ENCODE measurements around the gene POLR1A. TPM values are rescaled to one million over a fixed set of nuclear protein-coding genes. Genes with fewer than 3 reads are reported as not detected.

The POLR1A gene
- total RNA-seq, result 10 to 100 TPM; 17.8 to 33.4 TPM
- long read RNA-seq, partial matches to known transcripts, result 4 of 9 reads
- long read RNA-seq, other reads (novel, unspliced or antisense), result 5 of 9 reads

DNA sequence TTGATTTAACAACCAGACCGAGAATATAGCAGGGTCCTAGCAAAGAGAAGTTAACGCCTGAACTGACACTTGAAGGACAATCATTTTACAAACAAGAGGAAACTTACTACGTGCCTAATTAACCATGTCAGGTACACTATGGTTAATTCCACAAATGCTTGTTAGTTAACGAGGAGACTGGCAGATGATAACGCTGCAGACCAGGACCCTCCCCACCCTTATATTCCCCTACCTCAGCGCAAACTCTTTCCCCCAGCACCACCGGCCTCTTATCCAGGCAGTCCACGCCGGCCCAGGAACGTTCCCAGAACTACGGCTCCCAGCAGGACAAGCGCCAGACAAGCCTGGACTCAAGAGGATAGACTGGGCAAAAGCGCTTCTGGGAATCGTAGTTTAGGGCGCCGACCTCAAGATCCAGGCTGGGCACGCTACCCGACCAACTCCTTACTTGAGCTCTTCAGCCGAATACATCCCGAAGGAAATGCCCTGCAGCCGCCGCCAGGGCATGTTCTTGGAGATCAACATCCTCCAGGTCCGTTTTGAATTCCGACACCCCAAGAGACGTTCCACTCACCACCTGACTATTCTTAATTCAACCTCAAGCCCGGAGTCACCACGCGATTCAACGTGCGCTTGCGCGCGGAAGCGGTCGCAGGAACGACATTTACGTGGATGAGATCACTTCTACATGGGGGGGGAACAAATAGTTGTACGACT lies at the start of gene POLR1A:
Gene POLR1A (minus strand): TSS at position 635 of the 717 bp plus-strand sequence. CDS start 110 bp downstream, at position 525.
- intact Hi-C loops (cut with DNase I), result no loop called here
- ATAC-seq (peak; percentile 97 to 98), DNase-seq (peak; percentile 92)

DNA sequence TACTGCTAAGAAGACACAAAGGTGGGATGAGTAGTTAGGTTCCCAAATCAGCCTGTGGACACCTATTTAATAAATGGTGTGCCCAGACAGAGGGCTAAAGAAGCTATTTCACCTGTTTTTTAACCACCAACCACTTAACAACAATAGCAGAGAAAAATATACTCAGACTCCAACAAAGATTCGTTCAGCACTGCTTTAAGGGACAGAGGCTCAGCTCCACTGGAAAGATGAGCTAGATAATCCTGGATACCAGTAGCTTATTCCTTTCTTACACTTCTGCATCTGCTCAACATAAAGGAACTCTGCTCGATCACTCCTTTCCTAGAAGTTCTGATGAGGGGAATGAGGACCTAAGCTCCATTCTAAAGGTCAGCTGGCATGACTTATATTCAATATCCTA lies 44.8 kb upstream of the POLR1A start:
- no peak for ATAC-seq
- no peak for DNase-seq
- intact Hi-C loops (cut with DNase I), result no loop called here

DNA sequence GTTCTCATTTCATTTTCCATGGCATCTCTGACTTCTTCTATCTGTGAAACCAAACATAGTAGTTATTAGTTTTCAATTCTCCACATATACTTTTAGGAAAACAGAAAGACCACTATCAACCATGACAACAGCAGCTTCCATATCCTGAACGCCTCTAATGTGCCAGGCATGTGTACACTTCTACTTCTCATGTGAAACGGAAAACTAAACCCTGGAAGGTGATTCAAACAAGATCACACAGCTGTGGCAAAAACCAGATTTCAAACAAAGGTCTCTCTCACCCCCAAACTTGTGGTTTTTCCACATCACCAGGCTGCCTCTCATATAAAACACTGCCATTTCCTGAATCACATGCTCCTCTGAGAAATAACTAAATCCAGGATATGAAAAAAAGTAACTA lies 42.1 kb upstream of the POLR1A start:
- ATAC-seq, result no peak
- no peak for DNase-seq
- intact Hi-C loops (cut with DNase I), result no loop called here

DNA sequence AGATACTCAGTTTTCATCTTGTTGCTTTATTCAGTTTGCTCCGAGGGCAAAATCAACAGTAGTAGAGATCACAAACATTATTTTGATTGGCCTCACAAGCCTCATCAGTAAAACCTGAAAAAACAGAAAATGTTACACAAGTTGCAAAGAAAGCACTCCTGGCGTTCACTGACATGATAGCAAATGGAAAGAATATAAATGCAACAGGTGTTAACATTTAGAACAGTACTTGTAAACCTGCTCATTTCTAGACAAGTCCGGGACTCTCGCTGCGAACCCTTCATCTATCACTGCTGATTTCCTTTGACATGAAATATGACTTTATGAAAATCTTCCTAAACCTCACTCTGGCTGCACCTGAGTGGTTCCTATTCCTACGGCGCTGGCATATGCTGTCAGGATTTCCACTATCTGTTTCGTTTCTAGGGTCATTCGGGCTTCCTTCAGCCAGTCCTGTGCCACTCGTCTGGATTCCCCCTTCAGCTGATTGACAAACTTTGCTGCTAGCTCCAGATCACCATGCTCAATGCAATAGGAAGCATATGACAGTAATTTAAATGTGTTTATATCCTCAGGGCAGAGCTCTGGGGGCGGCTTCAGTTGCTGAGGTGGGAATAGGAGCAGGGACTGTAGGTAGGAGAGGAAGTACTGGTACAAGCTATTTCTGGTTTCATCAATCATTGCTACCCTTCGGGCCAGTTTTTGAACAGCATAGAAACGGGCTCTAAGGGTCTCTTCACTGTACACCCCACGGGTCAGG lies 38.4 kb upstream of the POLR1A start:
- intact Hi-C loops (cut with DNase I), result no loop called here
- DNase-seq (no peak), ATAC-seq (no peak)

DNA sequence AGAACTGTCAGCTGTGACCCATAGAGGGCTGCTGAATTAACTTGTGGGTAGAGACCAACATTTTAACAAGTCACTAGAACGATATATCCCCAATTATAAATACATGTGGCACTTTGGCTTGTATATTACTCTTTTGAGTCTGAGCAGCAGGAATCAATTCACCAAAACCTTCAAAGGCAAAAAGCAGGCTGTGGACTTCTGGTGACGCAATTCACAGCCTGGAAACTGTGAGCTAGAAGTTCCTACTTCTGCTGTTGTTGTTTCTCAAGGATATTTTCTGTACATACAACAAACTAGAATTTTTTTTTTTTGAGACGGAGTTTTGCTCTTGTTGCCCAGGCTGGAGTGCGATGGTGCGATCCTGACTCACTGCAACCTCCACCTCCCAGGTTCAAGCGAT lies 37.6 kb upstream of the POLR1A start:
- intact Hi-C loops (cut with DNase I), result no loop called here
- no peak for DNase-seq
- no peak for ATAC-seq

DNA sequence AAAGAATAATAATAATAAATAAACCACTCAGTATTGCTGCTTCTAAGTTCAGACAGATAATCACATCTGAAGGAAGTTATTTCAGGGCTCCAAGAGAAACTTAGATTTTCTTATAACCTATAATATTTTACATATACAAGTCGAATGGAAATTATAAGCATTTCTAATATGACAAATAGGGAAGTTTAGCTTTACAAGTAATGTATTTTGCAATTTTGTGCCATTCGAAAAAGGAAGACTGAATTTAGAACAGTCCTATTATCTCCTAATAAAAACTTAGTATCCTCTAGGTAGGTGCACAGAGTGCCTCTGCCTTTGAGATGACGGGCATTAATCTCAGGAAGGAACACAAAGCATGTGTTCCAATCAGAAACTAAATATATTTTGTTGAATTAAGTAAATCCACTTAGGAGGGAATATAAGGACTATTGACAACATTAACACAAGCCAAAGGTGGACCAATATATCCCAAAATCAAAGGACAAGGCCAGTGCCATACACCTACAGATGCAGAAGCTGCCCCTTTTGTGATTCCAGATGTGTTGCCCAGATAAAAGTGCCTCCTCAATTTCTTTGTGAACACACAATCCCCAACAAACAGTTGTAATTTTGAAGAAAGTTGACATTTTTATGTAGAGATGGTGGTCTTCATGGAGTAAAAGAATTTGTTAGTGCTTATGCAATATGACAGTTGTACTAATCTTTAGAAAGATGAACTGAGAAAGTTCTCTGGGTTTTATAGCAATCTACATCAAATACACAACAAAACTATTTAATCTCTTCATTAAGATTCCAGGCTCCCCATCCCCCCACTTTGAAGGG lies 37.0 kb upstream of the POLR1A start:
- DNase-seq (no peak), ATAC-seq (no peak)
- intact Hi-C loops (cut with DNase I), result no loop called here

DNA sequence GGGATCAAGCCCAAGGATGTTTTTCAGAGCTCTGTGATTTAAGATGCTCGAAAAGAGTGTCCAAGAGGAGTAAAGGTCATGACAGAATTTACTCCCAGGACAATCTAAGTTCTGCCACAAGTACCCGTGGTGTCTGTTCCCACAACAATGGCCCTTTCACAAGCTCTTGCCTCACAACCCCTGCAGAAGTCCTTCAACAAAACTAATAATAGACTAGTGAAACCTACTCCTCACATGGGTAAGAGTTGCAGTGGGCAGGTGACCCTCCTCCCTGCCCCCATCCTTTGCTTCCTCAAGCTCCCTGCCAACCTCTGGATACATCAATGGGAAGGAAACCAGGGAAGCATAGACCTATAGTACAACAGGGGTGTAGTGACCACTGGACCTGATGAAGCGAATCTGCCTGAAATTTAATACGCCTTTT lies 35.3 kb upstream of the POLR1A start:
- intact Hi-C loops (cut with DNase I), result no loop called here
- ATAC-seq (no peak), DNase-seq (no peak)

DNA sequence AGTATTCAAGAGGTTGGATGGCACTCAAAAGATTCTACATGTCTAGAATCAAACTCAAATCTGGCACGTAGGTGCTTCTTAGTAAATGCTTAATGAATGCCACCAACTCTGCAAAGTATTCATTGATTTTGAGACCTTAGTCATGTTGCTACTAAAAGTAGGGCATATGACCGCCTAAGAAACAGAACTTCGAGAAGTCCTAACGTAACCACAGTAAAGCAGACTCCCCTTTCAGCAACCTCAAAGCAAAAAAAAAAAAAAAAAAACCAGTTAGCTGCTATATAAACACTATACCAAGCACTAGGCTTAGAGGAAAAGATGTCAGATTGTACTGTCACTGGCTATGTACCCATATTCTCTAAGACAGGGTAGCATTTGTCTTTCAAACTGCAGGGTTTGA lies 34.3 kb upstream of the POLR1A start:
- intact Hi-C loops (cut with DNase I), result no loop called here
- DNase-seq, result no peak
- no peak for ATAC-seq

DNA sequence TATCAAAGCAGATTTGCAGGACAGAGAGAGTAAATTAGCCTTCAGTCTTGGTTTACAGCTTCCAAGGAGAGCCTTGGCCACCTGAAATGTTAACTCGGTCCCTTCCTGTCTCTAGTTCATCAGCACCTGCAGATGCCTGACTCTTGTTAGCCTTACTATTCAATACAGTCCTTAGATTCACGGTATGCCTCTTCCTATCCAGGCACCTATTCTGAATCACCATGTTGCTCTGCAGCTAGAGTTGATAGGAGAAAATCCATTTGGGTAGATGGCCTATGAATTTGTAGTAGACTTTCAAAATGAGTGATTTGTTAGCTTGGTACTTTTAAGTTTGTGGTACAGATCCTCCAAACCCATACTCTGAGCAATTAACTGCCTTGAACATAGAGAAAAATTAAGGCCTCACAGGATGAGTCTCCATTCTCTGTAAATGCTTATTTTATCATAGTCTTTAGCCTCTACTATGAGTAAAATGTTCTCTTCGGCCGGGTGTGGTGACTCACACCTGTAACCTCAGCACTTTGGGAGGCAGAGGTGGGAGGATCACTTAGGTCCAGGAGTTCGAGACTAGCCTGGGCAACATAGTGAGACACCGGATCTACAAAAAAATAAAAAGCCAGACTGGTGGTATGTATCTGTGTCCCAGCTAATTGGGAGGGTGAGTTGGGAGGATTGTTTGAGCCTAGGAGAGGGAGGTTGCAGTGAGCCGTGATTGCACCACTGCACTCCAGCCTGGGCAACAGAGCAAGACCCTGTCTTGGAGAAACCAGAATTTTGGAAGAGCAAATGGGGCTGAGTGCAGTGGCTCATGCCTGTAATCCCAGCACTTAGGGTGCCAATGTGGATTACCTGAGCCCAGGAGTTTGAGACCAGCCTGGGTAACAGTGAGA lies 33.3 kb upstream of the POLR1A start:
- intact Hi-C loops (cut with DNase I), result no loop called here
- no peak for DNase-seq
- ATAC-seq, result no peak

DNA sequence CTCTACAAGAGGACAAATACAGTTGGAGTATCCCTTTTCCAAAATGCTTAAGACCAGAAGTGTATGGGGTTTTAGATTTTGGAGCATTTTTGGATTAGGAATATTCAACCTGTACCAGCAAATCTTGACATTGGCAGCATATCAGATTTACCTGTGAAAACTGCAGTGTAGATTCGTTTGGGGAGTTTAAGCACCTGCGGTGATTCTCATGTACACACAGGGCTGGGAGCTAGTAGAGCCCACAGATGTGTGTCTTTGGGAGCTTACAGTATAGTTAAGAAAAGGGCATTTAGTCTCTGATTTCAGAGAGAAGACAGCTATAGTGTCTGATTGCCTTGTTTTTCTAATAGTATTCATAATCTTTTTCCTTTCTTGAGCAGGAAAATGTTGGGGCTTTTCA lies 30.5 kb upstream of the POLR1A start:
- intact Hi-C loops (cut with DNase I), result no loop called here
- ATAC-seq, result no peak

DNA sequence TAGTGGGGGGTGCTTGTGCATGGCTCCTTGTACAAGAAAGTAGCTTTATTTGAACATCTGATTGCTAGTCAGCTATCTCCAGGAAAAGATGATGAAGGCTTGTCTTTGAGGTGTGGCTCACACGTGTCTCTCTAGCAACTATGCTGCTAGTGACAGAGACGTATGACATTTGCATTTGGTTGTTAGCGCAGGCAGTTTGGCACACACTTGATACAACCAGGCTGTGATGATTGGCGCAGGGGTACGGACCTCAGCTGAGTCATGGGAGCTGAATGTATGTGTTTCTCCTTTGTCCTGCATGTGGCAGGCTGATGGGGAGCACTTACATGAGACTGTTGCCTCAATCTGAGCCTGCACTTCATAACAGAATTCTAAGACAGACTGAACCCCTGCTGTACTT lies 30.0 kb upstream of the POLR1A start:
- intact Hi-C loops (cut with DNase I), result no loop called here
- no peak for DNase-seq
- no peak for ATAC-seq

More for the DNA sequence above, 30.5 kb upstream of the POLR1A start:
- DNase-seq, result no peak

DNA sequence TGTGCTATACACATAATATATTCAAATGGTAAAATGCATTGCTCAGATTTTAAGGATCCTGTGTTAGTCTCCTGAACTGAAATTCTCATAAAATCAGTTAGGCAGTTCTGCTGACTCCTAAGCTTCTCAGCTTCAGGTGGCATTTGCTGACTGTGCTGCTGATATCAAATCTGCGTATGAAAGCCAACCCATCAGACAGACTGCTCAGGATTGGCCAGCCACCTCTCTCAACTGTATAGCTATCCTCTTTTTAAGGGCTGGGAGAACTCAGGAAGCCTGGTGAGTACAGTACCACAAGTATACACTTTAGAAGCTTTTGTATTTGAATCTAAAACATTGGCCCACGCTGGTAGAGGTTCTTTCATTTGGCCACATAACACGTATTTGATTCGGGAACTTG lies 29.0 kb upstream of the POLR1A start:
- ATAC-seq, result no peak
- no peak for DNase-seq
- intact Hi-C loops (cut with DNase I), result loop anchor here in 1 of 2 donors (5.0 kb wide), 1 partner anchor 38 kb away; no protein-coding TSS in a partner anchor

DNA sequence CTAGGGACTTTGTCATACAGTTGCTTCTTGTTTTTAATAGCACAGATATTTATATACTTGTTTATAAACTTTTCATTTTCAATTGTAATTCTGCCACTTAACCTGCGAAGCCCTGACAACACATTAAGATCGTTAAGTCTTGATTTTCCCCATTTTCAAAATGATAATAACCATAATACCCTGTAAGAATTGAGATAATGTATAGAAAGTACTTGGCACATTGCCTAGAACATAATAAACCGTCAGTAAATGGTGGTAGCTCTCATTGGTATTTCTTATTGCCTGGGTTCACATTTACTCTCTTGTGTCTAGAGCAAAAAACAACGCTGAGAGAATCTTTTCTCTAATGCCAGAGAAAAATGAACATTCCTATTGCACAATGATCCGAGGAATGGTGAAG lies 19.0 kb upstream of the POLR1A start:
- intact Hi-C loops (cut with DNase I), result loop anchor here (5.0 kb wide), 1 partner anchor 38 kb away; no protein-coding TSS in a partner anchor
- DNase-seq, result no peak
- no peak for ATAC-seq

DNA sequence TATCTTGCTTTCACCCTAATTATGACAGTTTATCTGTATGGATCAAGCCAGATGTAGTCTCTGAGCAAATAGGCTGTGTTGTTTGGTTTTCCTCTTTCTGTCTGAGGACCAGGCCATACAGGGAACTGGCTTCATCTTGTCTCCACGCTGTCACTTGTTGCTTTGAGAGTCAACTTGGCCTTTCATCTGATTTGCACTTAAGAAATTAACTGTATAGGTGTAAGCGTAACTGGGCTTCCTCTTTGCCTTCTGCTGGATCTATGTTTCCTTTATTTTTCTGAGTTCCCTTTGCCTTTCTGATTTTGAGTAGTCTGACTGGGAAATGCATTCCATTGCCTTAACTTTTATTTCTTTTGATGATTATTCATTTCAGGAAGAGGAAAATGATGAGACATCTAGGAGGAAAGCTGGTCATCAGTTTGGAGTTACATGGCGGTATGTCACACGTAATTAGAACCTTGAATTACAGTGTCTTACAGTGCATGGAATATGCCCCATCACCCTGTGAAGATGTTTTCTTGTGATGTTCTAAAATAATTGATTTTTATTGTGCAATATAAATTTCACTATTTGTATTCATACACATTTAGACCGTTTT lies 17.7 kb upstream of the POLR1A start:
- intact Hi-C loops (cut with DNase I), result loop anchor here in 1 of 2 donors (5.0 kb wide), 1 partner anchor 39 kb away; no protein-coding TSS in a partner anchor
- ATAC-seq, result no peak

DNA sequence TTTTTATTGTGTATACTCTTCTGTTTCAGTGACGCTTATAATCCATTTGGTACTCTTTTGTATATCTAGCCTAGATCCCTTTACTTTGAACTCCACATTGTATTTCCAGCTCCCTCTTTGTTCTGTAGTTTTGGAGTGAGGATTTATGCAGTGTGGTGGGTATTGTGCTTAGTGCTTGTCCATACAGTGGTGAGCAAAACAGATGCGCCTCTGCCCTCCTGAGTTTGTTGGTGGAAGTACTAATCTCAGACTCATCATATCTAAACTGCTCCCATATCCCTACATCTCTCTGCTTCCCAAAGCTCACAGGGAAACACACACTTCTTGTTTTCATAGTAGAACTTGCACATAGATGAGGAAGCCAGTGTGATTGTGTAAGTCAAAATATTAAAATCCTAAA lies 12.4 kb upstream of the POLR1A start:
- ATAC-seq, result no peak

More for the DNA sequence above, 17.7 kb upstream of the POLR1A start:
- DNase-seq, result no peak

DNA sequence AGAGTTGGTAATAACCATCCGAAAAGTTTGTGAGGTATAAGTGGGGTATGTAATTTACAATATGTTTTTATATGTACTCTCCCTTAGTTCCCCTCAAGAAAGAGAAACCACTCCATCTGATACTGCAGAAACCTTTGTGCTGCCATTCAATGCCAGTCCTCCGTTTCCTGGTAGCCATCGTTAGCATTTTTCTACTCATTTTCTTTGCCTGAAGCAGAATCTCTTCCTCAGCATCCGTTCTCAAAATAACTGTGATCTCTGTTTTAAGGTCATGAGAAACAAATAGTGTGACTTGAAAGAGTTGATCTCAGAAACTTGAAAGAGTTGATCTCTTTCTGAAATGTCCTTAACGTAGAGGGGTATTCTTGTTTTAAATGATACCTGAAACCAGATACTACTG lies 1.3 kb upstream of the POLR1A start:
- DNase-seq (no peak), ATAC-seq (no peak)
- intact Hi-C loops (cut with DNase I), result no loop called here

More for the DNA sequence above, 12.4 kb upstream of the POLR1A start:
- intact Hi-C loops (cut with DNase I), result no loop called here
- no peak for DNase-seq

DNA sequence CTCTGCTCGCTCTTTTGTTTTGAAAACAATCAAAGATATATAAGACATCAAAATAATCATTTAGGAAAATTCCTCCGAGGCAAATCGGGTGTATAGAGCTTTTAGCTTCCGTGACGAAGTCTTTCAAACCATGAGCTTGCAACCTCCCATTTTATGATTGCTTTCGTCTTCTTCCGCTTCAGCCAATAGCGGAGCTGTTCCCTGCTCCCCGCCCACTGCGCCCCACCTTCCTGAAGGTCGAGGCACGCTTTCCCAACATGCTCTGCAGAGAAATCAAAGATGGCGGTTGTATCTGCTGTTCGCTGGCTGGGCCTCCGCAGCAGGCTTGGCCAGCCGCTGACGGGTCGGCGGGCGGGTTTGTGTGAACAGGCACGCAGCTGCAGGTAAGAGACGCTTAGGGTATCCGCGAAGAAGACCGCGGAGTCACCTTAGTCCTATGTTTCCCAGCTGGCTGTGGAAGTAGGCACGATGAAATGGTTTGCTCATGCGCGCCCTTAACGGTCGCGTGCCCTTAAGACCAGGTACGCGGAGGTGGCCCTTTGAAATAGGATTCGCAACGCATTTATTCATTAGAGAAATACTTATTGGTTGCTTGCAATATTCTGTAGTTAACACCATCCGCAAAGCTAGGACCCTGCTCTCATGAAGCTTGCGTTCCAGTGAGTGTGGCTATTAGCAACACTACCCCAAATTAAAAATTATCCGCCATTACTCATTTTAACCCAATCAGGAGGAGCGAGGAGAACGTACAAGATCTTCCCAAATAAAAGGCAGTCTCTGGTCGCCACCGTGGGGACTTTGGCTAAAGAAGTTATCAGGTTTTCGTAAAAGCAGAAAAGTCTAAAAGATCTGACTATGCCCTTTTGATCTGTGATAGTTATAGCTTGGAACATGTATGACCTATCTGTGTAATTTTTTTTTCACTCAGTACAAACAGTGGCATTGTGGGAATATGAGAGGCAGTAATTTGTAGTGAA lies 571 bp upstream of the POLR1A start, which contains the start of gene PTCD3:
Gene PTCD3 (plus strand): TSS at position 267 of the 977 bp plus-strand sequence. CDS start 13 bp downstream, at position 280.
- ATAC-seq (peak; percentile 96 to 98), DNase-seq (peak; percentile 96)
- intact Hi-C loops (cut with DNase I), result no loop called here
